OCI-LY7 (cell line): ENCODE measurements around the gene ACVR2A. TPM values are rescaled to one million over a fixed set of nuclear protein-coding genes. Genes with fewer than 3 reads are reported as not detected.

Experiments used
- BruUV-seq: library from RNA; stranded (reverse); fragments of 400-500 nt; replicated peaks from 2 replicates; lab custom pipeline; 2021; lab: Mats Ljungman, UMichigan
- CTCF ChIA-PET: fragments of 300-600 bp; sonication (Branson Sonifier 250); formaldehyde crosslinking; loops from one replicate; lab custom pipeline; 2022; ENCODE audit warnings: antibody characterized with exemption; ENCODE audit not compliant: unreplicated experiment; lab: Charles Lee
- POLR2A ChIA-PET: fragments of 300-600 bp; sonication (Branson Sonifier 250); formaldehyde crosslinking; loops from one replicate; lab custom pipeline; 2022; ENCODE audit warnings: antibody characterized with exemption; lab: Charles Lee
- DNase-seq: peaks from one replicate; pipeline ENCODE4 v3.0.0-alpha.2; 2015; ENCODE audit warnings: low spot score
- H2AFZ ChIP-seq: fragments of 200-600 bp; sonication (generic), shearing (Covaris generic); 2 replicates; pipeline ENCODE4 v1.6.1; 2014; ENCODE audit warnings: mild to moderate bottlenecking, antibody characterized with exemption, low read length, moderate library complexity
- H3K27ac ChIP-seq: fragments of 200-600 bp; sonication (generic); 2 replicates; pipeline ENCODE4 v1.5.1; 2014; ENCODE audit warnings: mixed run types, low read depth, mild to moderate bottlenecking, moderate library complexity, low read length, inconsistent platforms; ENCODE audit not compliant: poor library complexity, severe bottlenecking
- H3K36me3 ChIP-seq: fragments of 200-600 bp; sonication (generic); 2 replicates; pipeline ENCODE4 v1.6.1; 2014; ENCODE audit warnings: mild to moderate bottlenecking, antibody characterized with exemption, low read length, moderate library complexity, mixed read lengths; ENCODE audit not compliant: insufficient read depth
- H3K4me1 ChIP-seq: fragments of 200-600 bp; sonication (generic); 2 replicates; pipeline ENCODE4 v1.5.1; 2014; ENCODE audit warnings: mild to moderate bottlenecking, low read length; ENCODE audit not compliant: insufficient read depth, poor library complexity, severe bottlenecking
- H3K4me2 ChIP-seq: fragments of 200-600 bp; sonication (generic); 2 replicates; pipeline ENCODE4 v1.6.1; 2014; ENCODE audit warnings: mild to moderate bottlenecking, low read length
- H3K4me3 ChIP-seq: fragments of 200-600 bp; sonication (generic); 2 replicates; pipeline ENCODE4 v1.5.1; 2014; ENCODE audit warnings: mild to moderate bottlenecking, low read depth, low read length; ENCODE audit not compliant: poor library complexity, severe bottlenecking
- H3K79me2 ChIP-seq: fragments of 200-600 bp; sonication (generic); 2 replicates; pipeline ENCODE4 v1.6.1; 2016; ENCODE audit warnings: low read depth, mild to moderate bottlenecking, low read length, moderate library complexity, mixed read lengths; ENCODE audit not compliant: insufficient read depth
- H3K9me2 ChIP-seq: fragments of 200-600 bp; sonication (generic); 2 replicates; pipeline ENCODE4 v1.6.1; 2016; ENCODE audit warnings: mild to moderate bottlenecking, low read length, mixed read lengths; ENCODE audit not compliant: insufficient read depth
- H3K9me3 ChIP-seq: fragments of 200-600 bp; sonication (generic); 2 replicates; pipeline ENCODE4 v1.6.1; 2014; ENCODE audit warnings: mild to moderate bottlenecking, mixed run types, low read length, mixed read lengths
- H4K20me1 ChIP-seq: fragments of 200-600 bp; sonication (generic); 2 replicates; pipeline ENCODE4 v1.6.1; 2014; ENCODE audit warnings: mild to moderate bottlenecking, antibody characterized with exemption, low read length, moderate library complexity, mixed read lengths; ENCODE audit not compliant: insufficient read depth
- EZH2phosphoT487 ChIP-seq: fragments of 200-600 bp; sonication (generic); IDR thresholded peaks from 2 replicates; pipeline ENCODE4 v1.6.1; 2018; ENCODE audit warnings: low read depth, borderline replicate concordance, mild to moderate bottlenecking, mixed run types, antibody characterized with exemption, low read length, moderate library complexity, mixed read lengths
- intact Hi-C: fragments of 100-400 bp; cut with micrococcal nuclease; formaldehyde crosslinking; loops from one replicate; pipeline ENCODE4 v1.10.0; 2022; ENCODE audit not compliant: unreplicated experiment
- total RNA-seq, 2 experiments: library from RNA; depleted of rRNA in 1 of 2; stranded (reverse); fragments of >200 nt in 1 of 2; shearing (Covaris generic) in 1 of 2; gene quantifications; 2 replicates each; pipeline ENCODE4 v1.2.3, GENCODE V29; 2014 to 2022
- TF ChIP-seq, protein P1 (sequence below): fragments of 200-600 bp; sonication (generic); conservative IDR thresholded peaks from 2 replicates; pipeline ENCODE4 v1.5.1; 2014; ENCODE audit warnings: mild to moderate bottlenecking, antibody characterized with exemption, low read length, moderate library complexity, mixed read lengths

The ACVR2A gene
- total RNA-seq, 2 experiments from 2014 or later: 1.5 to 2.5 TPM

DNA sequence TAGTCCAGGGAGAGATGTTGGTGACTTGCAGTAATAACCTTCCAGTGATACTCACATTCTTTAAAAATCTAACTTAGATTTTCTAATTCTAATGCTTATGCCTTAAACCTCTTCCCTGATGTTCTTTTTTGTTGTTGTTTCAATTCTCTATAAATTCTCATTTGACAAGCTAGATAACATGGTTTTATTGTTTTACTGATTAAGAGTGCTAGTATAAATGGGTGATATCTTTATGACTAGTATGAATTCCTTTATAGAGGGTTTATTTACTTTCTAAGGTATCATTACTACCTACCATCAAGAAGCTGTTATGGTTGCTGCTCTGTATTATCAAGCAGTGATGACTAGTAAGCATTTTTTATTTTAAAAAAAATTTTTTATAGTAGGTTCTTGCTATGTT, 35.0 kb downstream of the ACVR2A start:
- Histone ChIP-seq H4K20me1 (no peaks in the 10 kb centered on the region; the same call in 1 of the 2 replicates), H2AFZ (no peak overlapping the region), H3K36me3 (no peaks in the 10 kb centered on the region), H3K27ac (no peak overlapping the region), H3K79me2 (no peaks in the 10 kb centered on the region), H3K9me2 (no peaks in the 10 kb centered on the region), H3K4me3 (no peak overlapping the region), H3K4me2 (no peak overlapping the region), H3K4me1 (no peaks in the 10 kb centered on the region), H3K9me3 (no peaks in the 10 kb centered on the region)
- intact Hi-C loops: no loop called here
- no TSS peak for BruUV-seq
- ChIA-PET CTCF (no interaction called here), POLR2A (interaction anchor here (0.6 kb wide), 1 partner anchor 194 kb away, joined by 3 read pairs; no protein-coding TSS in a partner anchor)
- DNase-seq: no peak
- TF ChIP-seq, protein P1, sequence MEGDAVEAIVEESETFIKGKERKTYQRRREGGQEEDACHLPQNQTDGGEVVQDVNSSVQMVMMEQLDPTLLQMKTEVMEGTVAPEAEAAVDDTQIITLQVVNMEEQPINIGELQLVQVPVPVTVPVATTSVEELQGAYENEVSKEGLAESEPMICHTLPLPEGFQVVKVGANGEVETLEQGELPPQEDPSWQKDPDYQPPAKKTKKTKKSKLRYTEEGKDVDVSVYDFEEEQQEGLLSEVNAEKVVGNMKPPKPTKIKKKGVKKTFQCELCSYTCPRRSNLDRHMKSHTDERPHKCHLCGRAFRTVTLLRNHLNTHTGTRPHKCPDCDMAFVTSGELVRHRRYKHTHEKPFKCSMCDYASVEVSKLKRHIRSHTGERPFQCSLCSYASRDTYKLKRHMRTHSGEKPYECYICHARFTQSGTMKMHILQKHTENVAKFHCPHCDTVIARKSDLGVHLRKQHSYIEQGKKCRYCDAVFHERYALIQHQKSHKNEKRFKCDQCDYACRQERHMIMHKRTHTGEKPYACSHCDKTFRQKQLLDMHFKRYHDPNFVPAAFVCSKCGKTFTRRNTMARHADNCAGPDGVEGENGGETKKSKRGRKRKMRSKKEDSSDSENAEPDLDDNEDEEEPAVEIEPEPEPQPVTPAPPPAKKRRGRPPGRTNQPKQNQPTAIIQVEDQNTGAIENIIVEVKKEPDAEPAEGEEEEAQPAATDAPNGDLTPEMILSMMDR: no peak
- no peak for TF ChIP-seq EZH2phosphoT487

DNA sequence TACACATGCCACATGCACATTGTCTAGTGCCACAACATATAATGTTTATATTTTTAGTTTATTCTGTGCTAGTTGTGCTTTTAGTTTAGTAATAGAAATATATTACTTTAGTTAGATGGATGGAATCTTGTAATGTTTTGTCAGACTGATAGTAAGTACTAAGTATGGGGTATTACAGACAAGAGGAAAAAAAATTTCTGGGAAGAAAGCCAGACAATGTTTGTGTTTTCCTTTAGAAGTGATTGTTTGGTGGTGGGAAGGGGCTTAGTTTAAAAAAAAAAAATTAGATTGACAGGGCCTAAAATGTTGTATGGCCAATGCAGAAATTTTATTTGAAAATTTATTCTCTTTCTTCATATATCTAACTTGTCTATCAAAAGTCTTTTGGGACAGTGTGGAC, 37.8 kb downstream of the ACVR2A start:
- Histone ChIP-seq H3K4me3 (no peak overlapping the region), H3K79me2 (no peaks in the 10 kb centered on the region), H3K4me1 (no peaks in the 10 kb centered on the region), H3K36me3 (no peaks in the 10 kb centered on the region), H3K4me2 (no peak overlapping the region), H3K27ac (no peak overlapping the region), H3K9me2 (no peaks in the 10 kb centered on the region), H3K9me3 (no peaks in the 10 kb centered on the region), H4K20me1 (no peaks in the 10 kb centered on the region; the same call in 1 of the 2 replicates), H2AFZ (no peak overlapping the region)
- TF ChIP-seq EZH2phosphoT487: no peak
- TF ChIP-seq, protein P1: no peak
- no TSS peak for BruUV-seq
- intact Hi-C loops: no loop called here
- ChIA-PET POLR2A (no interaction called here), CTCF (no interaction called here)
- DNase-seq: no peak

DNA sequence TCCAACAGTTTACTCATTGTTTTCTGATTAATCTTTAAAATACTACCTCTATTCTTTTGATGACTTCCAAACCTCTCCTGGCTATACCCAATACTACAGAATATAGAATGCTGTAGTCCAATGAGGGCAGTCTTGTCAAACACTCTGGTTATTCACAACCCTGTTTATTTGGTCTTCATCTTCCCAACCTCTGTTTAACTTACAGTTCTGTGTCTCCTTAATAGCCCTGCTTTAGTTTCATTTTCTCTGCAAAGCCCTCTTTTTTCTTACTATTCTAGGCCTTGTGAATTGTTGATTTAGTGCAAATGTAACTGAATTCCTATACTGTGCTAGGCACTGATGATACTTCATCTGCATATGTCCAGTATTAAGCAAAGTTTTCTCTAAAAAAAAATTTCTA, 40.0 kb downstream of the ACVR2A start:
- DNase-seq: no peak
- Histone ChIP-seq H3K9me2 (no peaks in the 10 kb centered on the region), H3K79me2 (no peaks in the 10 kb centered on the region), H3K4me1 (no peaks in the 10 kb centered on the region), H3K36me3 (no peaks in the 10 kb centered on the region), H4K20me1 (no peaks in the 10 kb centered on the region; the same call in 1 of the 2 replicates), H3K27ac (no peak overlapping the region), H3K4me2 (no peak overlapping the region), H2AFZ (no peak overlapping the region), H3K4me3 (no peak overlapping the region), H3K9me3 (no peaks in the 10 kb centered on the region)
- no TSS peak for BruUV-seq
- CTCF ChIA-PET: no interaction called here
- POLR2A ChIA-PET: interaction anchor here (0.6 to 1.0 kb wide), 2 partner anchors 10 to 1035 kb away, joined by 3 read pairs; no protein-coding TSS in a partner anchor
- TF ChIP-seq EZH2phosphoT487: no peak
- TF ChIP-seq, protein P1: no peak
- intact Hi-C loops: no loop called here
